Brain microvascular endothelial cell (primary cell): Measurements from ENCODE around the gene METTL23.

Source experiments
- DNase-seq: peaks from one replicate; pipeline ENCODE4 v3.0.0-alpha.2; 2020
- H3K27ac ChIP-seq: fragments of 250-450 bp; sonication (Bioruptor Pico); 2 replicates; pipeline ENCODE4 v1.5.1; 2020; ENCODE audit warnings: mild to moderate bottlenecking, moderate library complexity
- H3K27me3 ChIP-seq: fragments of 250-450 bp; sonication (Bioruptor Pico); replicated peaks from 2 replicates; pipeline ENCODE4 v1.5.1; 2020; ENCODE audit warnings: mild to moderate bottlenecking
- H3K36me3 ChIP-seq: fragments of 250-450 bp; sonication (Bioruptor Pico); replicated peaks from 2 replicates; pipeline ENCODE4 v1.5.1; 2020; ENCODE audit warnings: mild to moderate bottlenecking
- H3K4me3 ChIP-seq: 2 replicates; pipeline ENCODE4 v1.5.1; 2011; ENCODE audit warnings: low read depth, mild to moderate bottlenecking, control low read depth, low read length, moderate library complexity
- in situ Hi-C: cut with HindIII; loops from 2 replicates; pipeline ENCODE4 v1.10.0; 2017; ENCODE audit warnings: low sequenced_read_pairs, low pct_ligation_motif_present
- TF ChIP-seq, protein P1 (sequence below): IDR thresholded peaks from 2 replicates; pipeline ENCODE4 v1.5.1; 2011; ENCODE audit warnings: low read depth, mild to moderate bottlenecking, moderate library complexity, low read length, control low read depth, inconsistent platforms; ENCODE audit errors: missing control alignments

METTL23 gene

DNA sequence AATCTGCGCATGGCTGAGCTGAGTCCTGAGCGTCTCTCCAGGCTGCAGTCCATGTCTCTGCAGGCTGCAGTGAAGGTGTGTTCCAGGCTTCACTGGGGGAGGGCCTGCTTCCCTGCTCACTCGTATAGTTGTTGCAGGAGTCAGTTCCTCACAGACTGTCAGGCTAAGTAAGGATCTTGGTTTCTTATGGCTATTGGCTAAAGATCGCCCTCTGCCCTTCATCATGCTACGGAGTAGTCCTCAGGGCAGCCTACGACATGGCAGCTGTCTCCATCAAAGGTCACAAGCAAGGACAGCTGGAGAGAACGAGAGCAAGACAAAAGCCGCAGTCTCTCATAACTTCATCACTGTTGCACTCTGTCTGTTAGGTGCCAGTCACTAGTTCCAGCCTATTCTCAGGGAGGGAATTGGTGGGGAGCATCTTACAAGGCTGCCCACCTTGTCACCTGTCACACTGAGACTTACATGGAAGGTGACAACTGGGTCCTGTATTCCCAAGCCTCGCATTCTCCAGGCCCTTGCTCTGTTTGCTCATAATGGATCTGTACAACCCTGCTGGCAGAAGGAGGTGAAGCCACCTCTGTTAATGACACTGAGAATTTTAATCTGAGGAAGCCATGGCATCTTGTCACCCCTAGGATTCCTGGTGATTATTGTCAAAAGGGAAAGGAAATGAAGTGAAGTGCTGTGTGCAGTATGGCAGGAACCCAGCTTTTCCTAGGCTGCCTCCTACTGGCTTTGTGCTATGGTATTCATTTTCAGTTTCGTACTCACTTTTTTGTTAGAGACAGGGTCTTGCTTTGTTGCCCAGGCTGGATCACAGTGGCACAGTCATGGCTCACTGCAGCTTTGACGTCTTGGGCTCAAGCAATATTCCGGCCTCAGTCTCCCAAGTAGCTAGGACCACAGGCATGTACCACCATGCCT is 54.7 kb downstream of the METTL23 start:
- Histone ChIP-seq H3K27ac (no peak overlapping the region), H3K27me3 (no peaks in the 10 kb centered on the region), H3K4me3 (no peak overlapping the region), H3K36me3 (peaks cover 5% of the 10 kb centered on the region)
- DNase-seq = no peak
- TF ChIP-seq, protein P1, sequence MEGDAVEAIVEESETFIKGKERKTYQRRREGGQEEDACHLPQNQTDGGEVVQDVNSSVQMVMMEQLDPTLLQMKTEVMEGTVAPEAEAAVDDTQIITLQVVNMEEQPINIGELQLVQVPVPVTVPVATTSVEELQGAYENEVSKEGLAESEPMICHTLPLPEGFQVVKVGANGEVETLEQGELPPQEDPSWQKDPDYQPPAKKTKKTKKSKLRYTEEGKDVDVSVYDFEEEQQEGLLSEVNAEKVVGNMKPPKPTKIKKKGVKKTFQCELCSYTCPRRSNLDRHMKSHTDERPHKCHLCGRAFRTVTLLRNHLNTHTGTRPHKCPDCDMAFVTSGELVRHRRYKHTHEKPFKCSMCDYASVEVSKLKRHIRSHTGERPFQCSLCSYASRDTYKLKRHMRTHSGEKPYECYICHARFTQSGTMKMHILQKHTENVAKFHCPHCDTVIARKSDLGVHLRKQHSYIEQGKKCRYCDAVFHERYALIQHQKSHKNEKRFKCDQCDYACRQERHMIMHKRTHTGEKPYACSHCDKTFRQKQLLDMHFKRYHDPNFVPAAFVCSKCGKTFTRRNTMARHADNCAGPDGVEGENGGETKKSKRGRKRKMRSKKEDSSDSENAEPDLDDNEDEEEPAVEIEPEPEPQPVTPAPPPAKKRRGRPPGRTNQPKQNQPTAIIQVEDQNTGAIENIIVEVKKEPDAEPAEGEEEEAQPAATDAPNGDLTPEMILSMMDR = peak; percentile 29
- in situ Hi-C loops = no loop called here

DNA sequence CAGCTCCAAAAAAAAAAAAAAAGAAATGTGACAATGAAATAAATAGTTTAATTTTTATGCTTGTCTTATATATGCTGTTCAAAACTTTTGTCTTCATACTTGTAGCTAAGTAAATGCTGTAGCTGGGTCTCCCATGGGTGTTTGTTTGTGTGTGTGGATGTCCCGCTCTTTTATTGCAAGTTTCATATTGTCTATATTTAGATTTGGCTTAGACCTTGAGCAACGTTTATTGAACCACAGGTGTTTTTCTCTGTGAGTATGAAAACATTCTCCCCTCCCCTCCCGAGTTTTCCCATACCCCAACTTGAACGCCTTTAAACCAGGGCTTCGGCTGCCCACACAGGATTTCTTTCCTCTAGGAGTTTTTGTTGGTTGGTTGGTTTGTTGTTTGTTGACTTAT is 56.5 kb downstream of the METTL23 start:
- DNase-seq = no peak
- TF ChIP-seq, protein P1 = no peak
- Histone ChIP-seq H3K27ac (no peak overlapping the region), H3K36me3 (peaks cover 5% of the 10 kb centered on the region), H3K4me3 (no peak overlapping the region), H3K27me3 (no peaks in the 10 kb centered on the region)
- in situ Hi-C loops = no loop called here
